HEK293T (cell line): ENCODE results near the gene ADIRF.

ENCODE experiments used
- ELF4 ChIP-seq: fragments of 450-650 bp; IDR thresholded peaks from 2 replicates; pipeline ENCODE4 v1.6.1; 2017; ENCODE audit warnings: antibody characterized with exemption
- NFRKB ChIP-seq: fragments of 450-650 bp; IDR thresholded peaks from 2 replicates; pipeline ENCODE4 v1.6.1; 2016; ENCODE audit warnings: mild to moderate bottlenecking, moderate library complexity
- SP1 ChIP-seq: fragments of 450-650 bp; IDR thresholded peaks from 2 replicates; pipeline ENCODE4 v1.6.1; 2017
- SUZ12 ChIP-seq: fragments of 450-650 bp; IDR thresholded peaks from 2 replicates; pipeline ENCODE4 v1.6.1; 2016; ENCODE audit warnings: mild to moderate bottlenecking
- TARDBP ChIP-seq: fragments of 450-650 bp; IDR thresholded peaks from 2 replicates; pipeline ENCODE4 v1.6.1; 2016

- TF ChIP-seq ELF4: no peak
- no peak for TF ChIP-seq SP1
- TF ChIP-seq TARDBP: no peak
- TF ChIP-seq SUZ12: no peak
- TF ChIP-seq NFRKB: no peak
Measured at GRCh38 chr10:86981716-86982115, 13.4 kb downstream of the ADIRF start.
